HepG2 (cell line): Measurements from ENCODE around the gene ZFYVE28.

Experiments
- CEBPB ChIP-seq: IDR thresholded peaks from 2 replicates; pipeline ENCODE4 v1.6.1; 2011; ENCODE audit warnings: low read depth, low read length, improper control_type of control experiment, borderline replicate concordance
- CTCF ChIP-seq: sonication (generic); formaldehyde crosslinking; IDR thresholded peaks from 2 replicates; pipeline ENCODE4 v1.5.0; 2020; ENCODE audit warnings: mild to moderate bottlenecking, missing genetic modification reagents, moderate library complexity
- FOXA1 ChIP-seq, 2 experiments: fragments of 450-650 bp in 1 of 2; sonication (generic) in 1 of 2; formaldehyde crosslinking in 1 of 2; IDR thresholded peaks; 2 replicates each; pipeline versions ENCODE4 v1.4.0 to v1.6.1; 2016 to 2020; ENCODE audit warnings: missing genetic modification reagents in 1 of 2
- FOXK1 ChIP-seq: sonication (generic); formaldehyde crosslinking; IDR thresholded peaks from 2 replicates; pipeline ENCODE4 v1.4.0; 2020; ENCODE audit warnings: low read depth, missing genetic modification reagents, borderline replicate concordance
- HNRNPH1 ChIP-seq: fragments of 200-400 bp; formaldehyde crosslinking; optimal IDR thresholded peaks from 2 replicates; pipeline ENCODE3; 2017; ENCODE audit warnings: mild to moderate bottlenecking, low read depth, low read length
- KDM6A ChIP-seq: IDR thresholded peaks from 2 replicates; pipeline ENCODE4 v1.6.1; 2016; ENCODE audit warnings: low read depth
- PRDM15 ChIP-seq: sonication (generic); formaldehyde crosslinking; IDR thresholded peaks from 2 replicates; pipeline ENCODE4 v1.4.0; 2020; ENCODE audit warnings: missing genetic modification reagents
- ZSCAN5A ChIP-seq: sonication (generic); formaldehyde crosslinking; IDR thresholded peaks from 2 replicates; pipeline ENCODE4 v1.8.0; 2022; ENCODE audit warnings: mild to moderate bottlenecking, missing genetic modification reagents, borderline replicate concordance

GRCh38 chr4:2248044-2248780, 170.2 kb downstream of the ZFYVE28 start:
- TF ChIP-seq FOXA1 (IDR thresholded peaks at IDR 0.05) (no peak), FOXA1 (CRISPR knock-in tag; IDR thresholded peaks at IDR 0.05) (no peak), KDM6A (no peak), CEBPB (no peak), ZSCAN5A (CRISPR knock-in tag) (no peak), HNRNPH1 (no peak), FOXK1 (CRISPR knock-in tag) (no peak), PRDM15 (CRISPR knock-in tag) (no peak), CTCF (no peak)
